Brain pericyte (primary cell): Measurements from ENCODE around the gene UBASH3A.
"Not testable (repeated sequence)": the region's sequence is repeated elsewhere in the genome, so short reads cannot be mapped to it uniquely, and the experiment has no call there.

Experiments
- DNase-seq: peaks from one replicate; pipeline ENCODE4 v3.0.0-alpha.2; 2012; ENCODE audit warnings: low read depth, low spot score

The UBASH3A gene

DNA sequence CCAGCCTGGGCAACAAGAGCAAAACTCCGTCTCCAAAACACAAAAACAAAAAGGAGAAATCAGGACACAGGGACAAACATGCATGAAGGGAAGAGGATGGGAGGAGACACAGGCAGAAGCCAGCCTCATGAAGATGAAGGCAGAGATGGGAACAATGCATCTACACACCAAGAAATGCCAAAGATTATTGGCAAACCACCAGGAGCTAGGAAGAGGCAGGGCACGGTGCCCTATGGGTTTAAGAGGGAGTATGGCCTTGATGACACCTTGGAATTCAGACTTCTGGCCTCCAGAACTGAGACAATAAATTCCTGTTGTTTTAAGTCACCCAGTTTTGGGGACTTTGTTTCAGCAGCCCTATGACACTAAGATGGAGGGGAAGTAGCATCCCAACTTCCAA is 13.0 kb upstream of the UBASH3A start:
- DNase-seq: no peak

DNA sequence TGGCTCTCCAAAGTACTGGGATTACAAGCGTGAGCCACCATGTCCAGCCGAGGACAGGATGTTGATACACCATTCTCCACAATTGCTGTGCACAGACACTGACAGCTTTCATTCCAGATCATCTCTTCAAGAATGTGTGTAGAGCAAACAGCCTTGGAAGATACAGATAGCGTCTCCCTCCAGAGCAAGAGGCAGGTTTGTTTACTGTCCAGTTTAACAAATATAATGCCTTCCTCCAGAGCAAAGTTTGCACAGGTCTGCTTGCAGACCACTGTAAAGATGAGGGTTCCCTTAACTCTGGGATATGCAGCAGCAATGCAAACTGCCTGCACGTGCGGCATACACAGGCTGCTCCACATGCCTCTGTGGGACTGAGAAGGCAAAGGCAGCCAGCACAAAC is 12.4 kb upstream of the UBASH3A start:
- no peak for DNase-seq

DNA sequence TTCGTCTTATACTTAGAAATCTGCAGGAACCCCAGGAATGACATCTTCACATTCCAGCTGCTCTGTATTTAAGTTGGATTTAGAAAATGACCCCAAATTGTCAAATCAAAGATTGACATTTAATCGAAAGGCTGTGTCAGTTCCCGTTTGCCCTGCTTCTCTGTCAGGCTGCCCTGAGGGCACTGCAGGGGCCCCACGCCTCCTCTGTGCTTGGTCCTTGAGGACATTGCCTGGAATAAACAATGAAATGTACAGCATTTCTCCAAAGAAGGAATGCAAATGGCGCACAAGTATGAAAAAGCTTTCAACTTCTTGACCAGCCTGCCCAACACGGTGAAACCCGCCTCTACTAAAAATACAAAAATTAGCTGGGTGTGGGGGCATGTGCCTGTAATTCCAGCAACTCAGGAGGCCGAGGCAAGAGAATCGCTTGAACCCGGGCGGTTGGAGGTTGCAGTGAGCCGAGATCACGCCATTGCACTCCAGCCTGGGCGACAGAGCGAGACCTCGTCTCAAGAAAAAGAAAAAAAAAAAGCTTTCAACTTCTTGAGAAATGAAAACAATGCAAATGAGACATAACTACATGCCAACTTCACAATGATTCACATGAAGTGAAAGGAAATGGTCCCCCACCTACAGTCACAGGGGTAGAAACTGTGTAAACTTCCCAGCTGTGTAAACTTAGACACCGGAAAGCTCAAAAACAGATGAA is 10.8 kb upstream of the UBASH3A start:
- DNase-seq: no peak

DNA sequence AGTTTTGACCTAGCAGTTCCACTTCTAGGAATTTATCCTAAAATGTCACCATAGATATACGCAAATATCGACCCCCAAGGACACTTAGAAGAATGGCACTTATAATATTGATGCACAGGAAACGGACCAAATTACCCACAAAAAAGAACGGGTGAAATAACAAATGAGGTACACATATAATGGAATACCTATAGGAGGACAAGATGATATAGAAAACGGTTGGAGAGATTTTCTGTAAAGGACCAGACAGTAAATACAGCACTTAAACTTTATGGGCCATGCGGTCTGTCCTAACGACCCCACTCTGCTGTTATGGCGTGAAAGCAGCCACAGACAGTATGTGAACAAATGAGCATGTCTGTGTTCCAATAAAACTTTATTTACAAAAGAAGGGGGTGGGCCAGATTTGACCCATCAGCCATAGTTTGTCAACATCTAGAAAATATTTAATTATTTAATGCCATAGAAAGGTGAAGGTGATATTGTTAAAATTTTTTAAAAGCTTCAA is 10.2 kb upstream of the UBASH3A start:
- DNase-seq: no peak

DNA sequence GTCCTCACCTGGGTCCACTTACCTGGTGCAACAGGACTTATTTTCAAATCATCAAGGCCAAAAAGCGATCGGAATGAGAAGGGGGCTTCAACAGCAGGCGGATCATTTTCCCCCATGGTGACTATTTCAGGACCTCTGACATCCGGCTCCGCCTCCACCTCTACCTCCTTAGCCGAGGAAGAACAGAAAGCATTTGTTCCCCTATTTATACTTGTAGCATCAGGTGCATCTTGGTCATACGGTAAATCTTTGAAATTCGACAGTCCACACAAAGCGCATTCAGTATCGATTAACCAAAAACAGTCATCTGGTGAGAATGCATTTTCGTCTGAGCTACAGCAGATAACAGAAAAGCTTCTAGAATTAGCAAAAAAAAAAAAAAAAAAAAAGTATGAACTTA is 8.4 kb upstream of the UBASH3A start:
- DNase-seq: no peak

DNA sequence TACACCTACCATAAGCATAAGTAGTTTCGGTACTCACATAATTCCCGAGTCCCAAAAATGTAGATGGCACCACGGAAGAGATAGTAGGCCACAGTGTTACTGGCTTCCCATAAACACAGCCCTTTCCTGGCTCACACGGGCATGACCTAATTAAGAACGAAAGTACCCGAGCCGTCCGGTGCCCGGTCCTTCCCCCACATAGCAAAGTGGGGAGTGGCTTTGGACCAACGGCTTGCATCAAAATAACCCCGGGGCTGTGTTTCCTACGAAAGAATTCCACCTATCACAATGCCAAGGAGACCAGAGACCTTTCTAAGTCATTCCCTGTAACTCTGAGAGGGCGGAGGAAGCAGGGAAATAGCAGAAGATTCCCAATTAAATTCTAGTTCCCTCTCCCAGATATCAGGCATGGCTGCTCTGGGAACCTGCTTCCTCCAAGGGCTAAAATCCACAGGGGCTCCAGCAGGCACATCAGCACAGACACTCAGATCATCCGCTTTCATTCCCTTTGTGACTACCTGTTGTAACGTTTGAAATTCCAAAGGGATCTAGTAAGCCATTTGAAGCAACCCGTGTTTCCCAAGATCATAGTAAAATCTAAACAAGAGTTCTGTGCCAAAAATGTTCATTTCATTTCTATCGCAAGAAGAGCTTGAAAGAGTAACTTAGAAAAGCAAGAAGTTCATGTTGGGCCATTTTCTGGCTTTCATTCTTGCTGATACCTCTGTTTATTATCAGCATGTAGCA is 7.6 kb upstream of the UBASH3A start, which contains the start of gene TMPRSS3:
Gene TMPRSS3, minus strand, starts transcription at position 148 of the 747 bp plus-strand sequence. CDS start 635 bp downstream, outside the sequence.
- DNase-seq: no peak

DNA sequence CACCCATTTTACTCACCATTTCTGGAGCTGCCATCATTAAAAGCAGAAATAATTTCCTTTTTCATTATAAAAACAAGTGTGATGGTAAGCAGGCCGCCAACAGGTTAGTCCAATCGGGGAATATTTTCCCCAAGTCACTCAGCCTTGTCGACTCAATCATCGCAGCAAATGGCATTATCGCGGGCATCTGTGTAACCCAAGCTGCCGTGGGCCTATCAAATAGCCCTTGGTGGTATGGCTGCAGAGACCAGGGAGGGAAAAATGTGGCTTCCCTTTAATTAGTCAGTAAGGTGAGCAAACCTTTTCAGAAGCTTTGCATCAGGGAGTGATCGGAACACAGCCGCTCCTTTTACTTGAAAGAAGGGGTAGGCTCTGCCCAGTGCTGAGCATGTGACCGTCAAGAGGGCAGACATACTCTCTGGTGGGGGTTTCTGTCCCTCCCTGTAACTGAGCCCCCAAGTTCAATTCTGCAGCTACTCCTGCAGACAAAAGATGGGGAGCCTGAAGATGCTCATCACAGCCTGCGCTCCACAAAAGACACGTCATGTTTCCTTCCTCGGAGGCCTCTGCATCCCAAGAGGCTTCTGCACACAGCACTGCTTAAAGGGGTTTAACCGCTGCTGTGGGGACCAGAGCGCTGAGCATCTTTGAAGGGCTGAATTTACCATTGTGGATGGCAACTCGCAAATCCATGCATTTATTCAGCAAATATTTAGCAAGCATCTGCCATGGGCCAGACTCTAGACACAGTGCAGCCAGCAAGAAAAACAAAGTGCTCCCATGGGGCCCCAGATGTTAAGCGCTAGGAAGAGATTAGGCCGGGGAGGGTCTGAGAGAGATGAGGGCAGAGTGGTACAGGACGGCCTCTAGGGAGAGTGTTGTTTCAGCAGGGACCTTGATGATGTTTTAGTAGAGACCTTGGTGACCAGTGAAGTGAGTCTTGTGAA is 6.6 kb upstream of the UBASH3A start:
- no peak for DNase-seq

DNA sequence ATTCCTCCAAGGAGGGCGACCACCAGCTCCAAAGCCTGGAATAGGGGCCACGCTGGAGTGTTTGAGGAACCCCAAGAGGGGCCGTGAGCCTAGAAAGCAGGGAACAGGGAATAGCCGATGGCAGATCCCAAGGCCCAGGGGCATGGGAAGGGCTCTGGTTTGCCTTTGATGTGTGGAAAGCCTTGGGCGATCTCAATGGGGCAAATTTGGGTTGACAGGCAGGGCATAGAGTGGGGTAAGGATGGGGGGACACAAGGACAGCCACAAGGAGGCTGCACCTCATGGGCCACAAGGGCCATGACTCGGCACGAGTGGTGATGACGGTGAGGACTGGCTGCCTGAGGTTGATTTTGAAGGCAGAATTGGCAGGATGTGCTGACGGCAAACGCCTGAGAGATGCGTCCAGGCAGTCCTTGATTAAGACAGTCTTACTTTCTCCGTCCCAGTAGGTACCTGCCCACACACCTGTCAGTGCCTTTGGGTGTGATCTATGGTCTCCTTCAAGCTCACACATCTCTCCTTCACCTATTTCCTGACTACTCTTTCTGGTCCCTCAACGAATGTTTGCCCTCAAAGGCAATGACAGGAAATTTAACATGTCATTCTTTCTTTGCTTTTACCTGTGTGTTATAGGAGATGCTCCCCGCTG is 5.8 kb upstream of the UBASH3A start:
- DNase-seq: no peak

DNA sequence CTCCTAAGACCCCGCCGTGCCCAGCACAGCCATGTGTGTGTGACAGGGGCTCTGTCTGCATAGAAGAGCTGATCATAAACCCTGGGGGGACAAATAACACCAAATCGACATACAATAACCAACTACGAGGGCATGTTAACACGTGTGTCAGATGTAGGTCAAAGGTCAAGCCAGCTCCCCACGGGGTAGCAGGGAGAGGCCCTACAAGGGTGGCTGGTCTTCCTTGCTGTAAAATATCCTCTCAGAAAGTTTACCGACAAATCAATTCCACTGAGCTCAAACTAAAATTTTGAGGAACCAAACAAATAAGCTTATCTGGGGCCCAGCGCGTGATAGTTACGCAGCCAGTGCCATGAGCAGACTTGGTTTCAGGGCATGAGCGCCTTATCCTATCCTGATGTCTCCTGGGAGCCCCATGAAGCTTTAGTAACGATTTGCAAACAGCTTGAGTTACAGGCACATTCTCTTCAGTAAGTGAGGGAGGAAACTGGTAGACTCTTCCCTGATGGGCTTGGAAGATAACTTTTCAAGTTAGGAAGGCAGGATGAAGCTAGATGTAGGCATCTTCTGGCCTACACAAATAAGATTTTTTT is 5.2 kb upstream of the UBASH3A start:
- DNase-seq: no peak

DNA sequence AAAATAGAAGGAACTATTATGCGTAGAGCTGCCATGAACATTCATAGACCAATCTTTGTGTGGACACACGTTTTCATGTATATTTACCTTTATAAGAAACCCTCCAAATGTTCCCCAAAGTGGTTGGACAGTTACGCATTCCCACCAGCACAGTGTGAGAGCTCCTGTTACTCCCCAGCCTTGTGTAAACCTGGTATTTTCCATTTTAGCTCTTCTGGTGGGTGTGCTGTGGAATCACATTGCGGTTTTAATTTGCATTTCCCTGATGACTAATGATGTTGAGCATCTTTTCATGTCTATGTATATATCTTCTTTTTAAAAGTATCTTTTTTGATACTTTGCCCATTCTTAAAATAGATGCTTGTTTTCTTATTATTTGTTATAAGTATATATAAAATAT is 3.2 kb upstream of the UBASH3A start:
- DNase-seq: no peak

DNA sequence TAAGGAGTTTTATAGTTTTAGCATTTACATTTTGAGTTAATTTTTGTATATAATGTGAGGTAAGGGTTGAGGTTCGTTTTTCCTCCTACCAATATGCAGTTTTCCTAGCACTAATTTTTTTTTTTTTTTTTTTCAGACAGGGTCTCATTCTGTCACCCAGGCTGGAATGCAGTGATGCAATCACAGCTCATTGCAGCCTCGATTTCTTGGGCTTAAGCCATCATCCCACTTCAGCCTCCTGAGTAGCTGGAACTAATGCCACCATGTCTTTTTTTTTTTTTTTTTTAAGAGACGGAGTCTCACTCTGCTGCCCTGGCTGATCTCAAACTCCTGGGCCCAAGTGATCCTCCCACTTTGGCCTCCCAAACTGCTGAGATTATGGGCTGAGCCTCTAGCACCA is 2.5 kb upstream of the UBASH3A start:
- DNase-seq: no peak

DNA sequence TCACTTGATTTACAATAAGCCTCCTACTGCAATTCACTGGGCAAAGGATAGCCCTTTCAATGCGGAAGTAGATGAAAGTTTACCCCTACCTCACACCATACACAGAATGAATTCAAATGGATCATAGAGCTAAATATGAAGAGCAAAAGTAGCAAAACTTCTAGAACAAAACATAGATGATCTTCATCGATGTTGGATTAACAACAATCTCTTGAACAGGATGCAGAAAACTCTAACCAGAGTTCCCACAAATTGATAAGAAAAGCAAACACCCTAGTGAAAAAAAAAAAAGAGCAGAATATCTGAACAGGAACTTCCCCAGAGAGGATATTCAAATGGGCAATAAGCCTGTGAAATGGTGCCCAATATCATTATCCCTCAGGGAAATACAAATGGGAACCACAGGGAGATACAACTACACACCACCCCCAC is 1.9 kb upstream of the UBASH3A start:
- DNase-seq: no peak

DNA sequence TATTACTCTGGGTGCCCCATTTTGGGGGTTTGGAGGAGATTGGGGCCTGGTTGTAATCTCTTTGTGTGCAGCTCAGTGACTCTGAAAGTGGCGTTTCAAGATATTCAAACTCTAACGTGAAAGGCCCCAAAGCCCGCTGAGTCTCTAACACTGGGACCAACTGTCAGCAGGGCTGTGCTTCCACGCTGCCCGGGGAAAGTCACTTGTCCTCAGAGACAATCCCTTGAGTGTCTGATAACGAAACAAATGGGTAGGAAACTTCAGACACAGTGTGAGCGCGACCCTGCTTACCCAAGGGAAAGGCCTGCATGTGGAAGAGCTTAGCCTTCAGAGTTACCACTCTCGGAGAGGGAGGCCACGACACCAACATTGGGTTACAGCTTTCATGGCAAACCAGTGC is 837 bp downstream of the UBASH3A start:
- DNase-seq: no peak

DNA sequence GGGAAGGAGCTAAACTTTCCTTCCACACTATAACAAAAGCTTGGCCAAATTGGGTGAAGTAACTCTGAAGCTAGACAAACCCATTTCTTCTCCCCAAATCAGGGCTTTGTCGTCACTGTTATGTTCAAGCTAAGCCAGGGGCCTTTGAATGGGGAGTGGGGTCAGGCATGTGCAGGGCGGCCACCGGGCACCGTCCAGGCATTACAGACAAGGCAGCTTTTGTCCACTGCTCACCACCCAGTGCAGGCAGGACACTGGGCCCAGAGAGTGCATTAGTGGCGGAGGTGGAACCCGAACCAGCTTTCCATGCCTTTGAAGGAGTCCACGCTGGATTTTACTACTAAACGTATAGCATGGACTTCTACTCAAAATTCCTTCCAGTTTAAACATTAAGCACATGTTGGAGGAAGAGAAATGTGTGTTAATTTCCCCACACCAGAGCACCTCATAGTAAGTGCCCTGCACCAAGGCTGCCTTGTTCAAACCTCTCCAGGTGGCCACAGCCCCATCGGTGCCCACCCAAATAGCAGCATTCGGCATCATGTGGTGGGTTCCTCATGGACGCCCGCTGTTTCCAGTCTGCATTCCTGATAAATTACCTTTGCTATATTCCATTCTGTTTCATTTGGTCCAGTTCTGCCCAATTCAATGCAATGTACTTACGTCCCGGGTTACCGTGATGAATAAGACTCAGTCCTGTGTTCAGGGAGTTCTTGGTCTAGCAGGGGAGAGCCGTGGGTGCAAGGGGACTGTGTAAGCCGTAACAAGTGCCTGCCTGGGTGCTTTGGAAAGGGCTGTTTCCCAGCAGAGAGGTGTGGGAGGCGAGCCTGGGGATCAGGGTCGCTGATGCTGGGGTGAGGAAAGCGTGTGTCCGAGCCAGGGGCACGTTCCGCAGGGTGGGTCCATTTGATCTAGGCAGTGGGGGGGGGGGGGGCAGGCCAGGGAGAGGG is 1.6 kb downstream of the UBASH3A start:
- no peak for DNase-seq

DNA sequence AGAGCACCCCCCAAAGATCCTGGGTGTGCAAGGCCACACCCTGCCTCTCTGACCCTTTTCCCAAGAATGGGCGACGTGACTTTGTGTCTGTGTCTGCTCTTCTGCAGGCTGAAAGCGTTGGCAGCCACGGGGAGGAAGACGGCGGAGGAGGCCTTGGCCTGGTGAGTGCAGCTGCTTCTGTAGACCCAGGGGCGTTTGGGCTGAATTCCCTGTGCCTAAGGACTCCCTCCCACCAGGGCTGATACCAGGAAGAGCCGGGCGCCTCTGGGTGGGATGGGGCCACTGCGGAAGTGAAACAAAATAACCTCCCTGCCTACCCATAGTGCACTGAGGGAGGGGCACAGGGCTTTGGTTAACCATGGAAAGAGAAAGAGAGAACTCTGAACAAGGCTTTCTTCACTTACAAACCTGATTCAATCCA is 2.5 kb downstream of the UBASH3A start:
- DNase-seq: no peak

DNA sequence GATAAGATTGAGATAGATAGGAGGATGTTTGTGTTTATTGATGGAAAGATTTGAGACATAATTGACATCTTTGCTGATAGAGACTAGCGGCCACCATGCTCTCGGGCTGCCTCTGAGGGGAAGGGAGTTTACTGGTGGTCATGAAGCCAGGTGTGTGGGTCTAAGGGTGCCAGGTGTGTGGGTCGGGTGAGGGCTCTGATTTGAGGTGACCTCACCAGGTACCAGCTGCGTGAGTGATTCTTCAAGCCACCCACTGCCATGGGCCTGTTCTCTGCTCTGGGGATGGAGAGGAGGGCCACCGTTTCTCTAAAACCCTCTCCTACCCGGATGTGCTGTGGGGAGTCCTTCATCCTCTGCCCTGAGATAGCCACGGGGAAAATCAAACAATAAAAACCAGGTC is 3.2 kb downstream of the UBASH3A start:
- no peak for DNase-seq

DNA sequence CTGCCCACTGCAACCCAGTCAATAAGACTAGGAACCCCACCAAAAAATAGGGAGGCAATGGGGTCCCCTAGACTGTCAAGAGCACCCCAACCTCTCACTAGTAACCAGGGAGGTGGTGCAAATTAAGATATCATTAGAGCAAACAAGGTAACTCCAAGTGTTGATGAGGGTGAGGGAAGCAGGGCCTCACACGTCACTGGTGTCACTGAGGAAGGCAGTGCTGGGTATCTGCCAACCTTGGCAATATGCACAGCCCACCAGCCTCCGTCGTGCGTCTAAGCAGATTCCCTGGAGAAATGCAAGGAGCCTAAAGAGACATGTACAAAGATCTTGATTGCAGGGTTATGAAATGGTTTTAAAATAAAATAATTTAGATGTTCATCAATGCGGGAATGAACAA is 3.8 kb downstream of the UBASH3A start:
- DNase-seq: no peak

DNA sequence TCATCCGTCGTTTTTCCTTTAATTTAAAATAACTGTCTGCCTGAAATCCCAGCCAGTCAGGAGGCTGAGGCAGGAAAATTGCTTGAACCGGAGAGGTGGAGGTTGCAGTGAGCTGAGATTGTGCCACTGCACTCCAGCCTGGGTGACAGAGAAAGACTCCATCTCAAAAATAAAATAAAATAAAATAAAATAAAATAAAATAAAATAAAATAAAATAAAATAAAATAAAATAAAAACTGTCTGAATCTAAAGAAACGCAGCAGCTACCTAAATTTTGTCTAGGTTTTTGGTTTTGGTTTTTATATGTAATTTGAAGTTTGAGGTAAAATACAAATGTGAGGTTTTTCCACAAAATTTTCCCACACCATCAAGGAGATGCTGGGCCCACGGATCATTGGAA is 5.0 kb downstream of the UBASH3A start:
- DNase-seq: not testable (repeated sequence)

DNA sequence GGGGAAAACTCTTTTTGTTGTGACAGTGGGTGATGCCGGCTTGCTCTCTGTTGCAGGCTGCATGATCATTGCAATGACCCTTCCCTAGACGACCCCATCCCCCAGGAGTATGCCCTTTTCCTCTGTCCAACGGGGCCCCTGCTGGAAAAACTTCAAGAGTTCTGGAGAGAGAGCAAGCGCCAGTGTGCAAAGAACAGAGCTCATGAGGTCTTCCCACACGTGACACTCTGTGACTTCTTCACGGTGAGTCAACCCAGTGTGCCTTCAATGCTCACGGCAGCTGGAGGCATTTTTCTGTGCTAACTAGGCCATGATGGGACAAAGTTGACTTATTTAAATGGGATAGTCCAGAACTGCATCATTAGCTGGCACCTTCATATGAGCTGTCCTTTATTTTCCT is 5.7 kb downstream of the UBASH3A start:
- DNase-seq: no peak
